CD4-positive, alpha-beta T cell treated with Interleukin-4 for 1 hour (primary cell): ENCODE measurements around the gene SULT1A1.
"Not testable (repeated sequence)": the region's sequence is repeated elsewhere in the genome, so short reads cannot be mapped to it uniquely, and the experiment has no call there.

Source experiments
- DNase-seq, 2 donors: peaks; one replicate each; pipeline ENCODE4 v3.0.0-alpha.2; 2020 to 2022

The SULT1A1 gene

DNA sequence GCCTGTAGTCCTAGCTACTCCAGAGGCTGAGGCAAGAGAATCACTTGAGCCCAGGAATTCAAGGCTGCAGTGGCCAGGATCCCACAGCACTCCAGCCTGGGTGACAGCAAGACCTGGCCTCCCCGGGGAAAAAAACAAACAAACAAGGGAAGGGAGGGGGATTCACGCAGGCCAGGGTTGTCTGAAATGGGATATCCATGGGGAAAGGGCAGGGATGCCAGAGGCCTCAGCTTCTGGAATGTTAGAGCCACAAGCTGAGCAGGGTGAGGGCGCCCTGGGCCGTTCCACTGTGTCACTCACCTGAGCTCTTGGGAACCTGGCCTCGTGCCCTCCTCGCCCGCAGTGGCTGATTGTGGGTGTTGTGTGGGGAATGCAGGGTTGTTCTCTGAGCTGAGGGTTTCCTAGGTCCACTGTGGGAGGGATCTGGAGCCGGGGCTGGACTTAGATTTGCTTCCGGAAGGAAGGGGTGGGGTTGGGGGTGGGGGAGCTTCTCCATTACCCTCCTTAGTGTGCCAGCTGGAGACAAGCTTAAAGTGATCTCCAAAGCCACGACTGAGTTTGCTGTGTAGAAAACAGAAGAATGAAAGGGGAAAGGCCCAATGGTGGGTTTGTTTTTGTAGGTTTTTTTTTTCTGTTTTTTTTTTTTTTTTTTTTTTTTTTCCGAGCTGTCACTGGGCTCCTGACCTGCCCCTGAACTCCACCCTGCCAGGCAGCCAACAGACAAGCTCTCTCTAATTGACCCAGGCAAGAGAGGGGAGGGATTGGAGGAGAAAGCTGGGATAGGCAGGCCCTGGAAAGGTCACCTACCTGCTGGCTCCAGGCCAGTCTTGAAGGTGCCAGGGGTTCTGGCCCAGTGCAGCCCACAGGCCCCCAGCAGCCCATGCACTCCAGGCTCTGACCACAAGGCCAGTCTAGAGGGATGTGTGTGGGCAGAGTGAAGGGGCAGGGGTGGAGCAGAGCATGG is at the start of gene SULT1A1:
Gene SULT1A1 (minus strand): TSS at position 414 of the 964 bp plus-strand sequence. CDS start 1,189 bp downstream, outside the sequence.
- DNase-seq = no peak

DNA sequence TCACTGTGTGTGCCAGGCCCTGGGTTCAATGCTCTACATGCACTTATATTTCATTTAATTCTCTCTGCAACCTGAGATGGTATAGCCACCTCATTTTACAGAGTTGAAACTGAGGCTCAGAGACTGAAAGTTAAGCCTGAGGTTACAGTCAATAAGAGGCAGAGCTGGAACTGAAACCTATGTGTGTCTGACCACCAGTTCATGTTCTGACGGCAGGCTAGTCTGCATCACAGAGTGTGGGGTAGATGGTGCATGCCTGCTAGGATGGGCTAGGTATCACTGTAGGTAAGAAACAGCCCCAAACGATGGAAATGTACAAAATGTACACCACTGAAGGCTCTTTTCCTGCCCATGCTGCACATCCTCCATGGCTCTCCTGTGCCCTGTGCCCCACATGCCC is 30.1 kb upstream of the SULT1A1 start:
- not testable (repeated sequence) for DNase-seq

DNA sequence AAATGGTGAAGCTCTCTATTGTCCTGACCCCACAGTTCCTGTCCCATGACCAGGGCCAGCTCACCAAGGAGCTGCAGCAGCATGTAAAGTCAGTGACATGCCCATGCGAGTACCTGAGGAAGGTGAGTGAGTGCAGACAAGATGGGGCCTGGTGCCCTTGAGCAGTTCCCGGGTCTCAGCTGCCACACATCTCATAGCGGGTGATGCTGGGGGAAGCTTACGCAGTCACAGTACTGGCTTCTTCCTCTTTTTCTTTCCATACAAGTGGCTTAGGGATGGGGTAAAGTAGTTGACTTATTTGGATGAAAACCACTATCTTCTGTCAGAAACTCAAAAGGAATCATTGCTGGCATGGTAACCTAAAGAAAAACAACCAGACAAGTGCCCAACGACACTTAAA is 28.5 kb upstream of the SULT1A1 start:
- DNase-seq = not testable (repeated sequence)

DNA sequence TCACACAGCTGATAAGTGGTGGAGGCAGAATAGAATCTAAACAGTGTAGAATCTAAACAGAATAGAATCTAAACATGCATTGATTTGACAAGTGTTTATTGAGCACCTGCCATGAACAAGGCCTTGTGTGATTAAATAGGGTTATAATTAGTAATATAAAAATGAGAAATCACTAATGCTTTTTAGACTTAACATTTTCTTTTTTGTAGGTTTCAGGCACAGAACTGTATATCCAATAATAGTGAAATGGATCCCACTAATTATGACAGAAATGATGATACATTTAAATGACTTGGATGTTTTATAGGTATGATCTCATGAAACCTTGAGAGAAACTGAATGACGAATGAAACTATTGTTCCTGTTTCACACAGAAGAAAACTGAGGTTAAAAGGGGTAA is 27.9 kb upstream of the SULT1A1 start, which contains the start of gene NPIPB8:
Gene NPIPB8 (plus strand): TSS at position 301 of the 400 bp plus-strand sequence. CDS start 296 bp downstream, outside the sequence.
- not testable (repeated sequence) for DNase-seq

DNA sequence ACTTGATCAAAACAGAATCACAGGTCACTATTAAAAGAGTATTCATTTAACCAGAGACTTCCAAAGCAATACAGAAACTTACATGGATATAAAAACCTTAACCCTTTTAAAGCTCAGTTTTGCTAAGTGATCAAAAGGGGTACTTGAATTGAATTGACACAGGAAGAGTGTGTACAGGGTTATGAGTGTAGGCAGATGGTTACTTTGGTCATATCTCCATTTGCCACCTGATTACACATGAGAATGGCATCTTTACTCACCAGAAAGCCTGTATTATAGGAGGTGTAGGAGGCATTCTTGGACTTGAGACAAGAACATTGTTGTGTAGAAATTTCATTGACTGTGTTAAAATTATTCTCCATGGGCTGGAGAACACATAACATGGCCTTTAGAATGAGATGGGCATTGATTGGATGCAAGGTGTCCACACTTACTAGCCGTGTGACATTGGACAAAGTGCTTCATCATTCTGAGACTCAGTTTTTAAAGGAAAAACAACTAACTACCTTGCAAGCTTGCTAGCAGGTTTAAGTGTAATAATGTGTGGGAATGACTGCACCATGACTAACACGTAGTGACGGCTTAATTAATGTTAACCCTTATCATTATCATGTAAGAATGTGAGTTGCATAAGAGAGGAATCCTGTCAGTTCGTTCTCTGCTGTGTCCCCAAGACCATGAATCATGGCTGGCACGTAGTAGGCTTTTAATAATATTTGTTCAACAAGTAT is 26.4 kb upstream of the SULT1A1 start:
- DNase-seq = not testable (repeated sequence)

DNA sequence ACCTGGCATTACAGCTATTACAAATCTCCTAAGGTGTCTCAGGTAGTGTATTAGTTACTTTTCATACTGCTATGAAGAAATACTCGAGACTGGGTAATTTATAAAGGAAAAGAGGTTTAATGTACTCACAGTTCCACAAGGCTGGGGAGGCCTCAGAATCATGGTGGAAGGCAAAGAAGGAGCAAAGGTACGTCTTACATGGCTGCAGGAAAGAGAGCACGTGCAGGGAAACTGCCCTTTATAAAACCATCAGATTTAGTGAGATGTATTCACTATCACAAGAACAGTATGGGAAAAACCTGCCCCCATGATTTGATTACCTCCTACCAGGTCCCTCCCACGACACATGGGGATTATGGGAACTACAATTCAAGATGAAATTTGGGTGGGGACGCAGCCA is 21.1 kb upstream of the SULT1A1 start:
- DNase-seq = not testable (repeated sequence)

DNA sequence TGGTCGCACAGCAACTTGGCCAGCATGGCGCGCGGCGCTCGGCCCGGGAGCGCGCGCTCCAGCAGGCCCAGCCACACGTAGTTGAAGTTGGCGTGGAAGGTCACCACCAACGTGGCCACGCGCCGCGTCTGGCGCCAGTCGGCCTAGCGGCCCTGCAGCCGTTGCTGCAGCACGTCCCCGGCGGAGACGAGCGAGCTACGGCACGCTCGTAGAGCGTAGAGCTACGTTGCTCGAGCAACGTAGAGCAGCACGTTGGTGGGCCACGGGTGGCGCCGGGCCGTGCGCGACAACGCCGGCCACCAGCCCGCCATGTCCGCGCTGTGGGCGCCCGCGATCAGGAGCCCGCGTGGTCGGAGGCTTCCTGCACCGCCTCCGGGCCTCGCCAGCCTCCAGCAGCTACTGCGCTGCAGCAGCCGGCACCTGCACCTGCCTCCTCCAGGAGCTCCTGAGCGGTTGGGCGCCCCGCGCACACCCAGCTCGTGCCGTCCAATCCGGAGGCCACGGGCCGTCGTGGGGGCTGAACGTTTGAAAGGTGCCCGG is 13.4 kb upstream of the SULT1A1 start:
- DNase-seq = peak; percentile 60 to 66

DNA sequence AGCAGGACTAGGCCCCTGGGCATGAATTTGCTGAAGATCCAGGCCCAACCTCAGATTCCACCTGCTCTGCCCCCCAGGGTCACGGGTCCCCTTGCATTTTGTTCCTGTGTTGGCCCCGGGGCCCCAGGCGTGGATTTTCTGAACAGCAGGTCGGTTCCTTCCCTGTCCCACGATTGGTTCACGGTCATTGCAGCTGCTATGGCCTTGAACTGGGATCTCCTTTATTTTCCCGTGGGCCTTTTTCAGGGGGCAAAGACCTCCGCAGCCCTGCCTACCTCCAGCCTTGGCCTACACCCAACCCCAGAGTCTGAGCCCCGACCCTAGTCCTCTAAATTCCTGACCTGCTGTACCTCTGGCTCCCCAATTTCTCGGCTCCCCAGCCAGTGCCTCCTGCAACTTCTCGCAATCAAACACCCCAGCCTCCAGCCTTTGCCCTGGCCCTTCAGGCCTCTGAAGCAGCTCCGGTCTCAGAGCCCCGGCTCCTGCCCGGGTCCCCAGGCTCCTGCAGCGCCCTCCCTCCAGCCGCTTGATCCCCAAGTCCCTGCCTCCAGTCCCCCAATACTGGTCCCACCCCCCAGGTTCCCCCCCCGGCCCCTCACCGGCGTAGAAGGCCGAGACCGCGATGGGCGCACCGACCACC is 12.8 kb upstream of the SULT1A1 start:
- not testable (repeated sequence) for DNase-seq

DNA sequence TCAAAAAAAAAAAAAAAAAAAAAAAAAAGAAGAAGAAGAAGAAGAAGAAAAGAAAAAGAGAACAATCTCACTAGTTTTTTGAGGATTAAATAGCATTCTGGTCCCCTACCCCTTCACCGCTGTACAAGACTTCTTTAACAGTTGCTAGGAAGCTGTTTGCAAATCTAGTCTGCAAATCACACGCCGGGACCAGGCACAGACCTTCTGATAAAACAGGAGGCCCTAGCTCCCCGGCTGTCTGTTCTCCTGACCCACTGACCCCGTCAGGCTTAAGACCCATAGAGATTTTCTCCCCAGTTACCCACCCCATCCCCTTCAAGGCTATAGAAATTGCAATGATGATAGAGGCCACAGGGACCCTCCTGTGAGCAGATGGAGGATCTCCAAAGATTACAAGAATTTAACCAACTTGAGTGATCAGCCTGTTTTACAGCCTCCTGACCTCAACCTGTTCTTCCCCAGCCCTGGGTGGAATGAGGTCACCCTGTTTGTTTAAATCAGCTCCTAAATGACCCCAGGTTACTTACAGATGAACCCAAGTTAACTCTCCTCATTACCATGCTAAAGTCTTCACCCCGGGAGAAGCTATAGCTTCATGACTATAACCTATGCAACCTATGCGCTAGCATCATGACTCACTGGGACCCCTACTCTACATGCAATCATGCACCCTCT is 11.8 kb upstream of the SULT1A1 start:
- no peak for DNase-seq

DNA sequence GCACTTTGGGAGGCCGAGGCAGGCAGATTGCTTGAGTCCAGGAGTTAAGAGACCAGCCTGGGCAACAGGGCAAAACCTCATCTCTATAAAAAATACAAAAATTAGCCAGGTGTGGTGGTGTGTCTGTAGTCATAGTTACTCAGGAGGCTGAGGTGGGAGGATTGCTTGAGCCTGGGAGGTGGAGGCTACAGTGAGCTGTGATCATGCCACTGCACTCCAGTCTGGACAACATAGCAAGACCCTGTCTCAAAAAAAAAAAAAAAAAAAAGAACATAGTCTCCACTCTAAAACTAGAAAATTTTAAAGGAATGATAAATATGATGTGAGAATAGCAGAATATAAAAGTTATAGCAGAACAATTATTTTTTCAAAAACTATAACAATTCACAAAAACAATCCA is 10.5 kb upstream of the SULT1A1 start:
- not testable (repeated sequence) for DNase-seq

DNA sequence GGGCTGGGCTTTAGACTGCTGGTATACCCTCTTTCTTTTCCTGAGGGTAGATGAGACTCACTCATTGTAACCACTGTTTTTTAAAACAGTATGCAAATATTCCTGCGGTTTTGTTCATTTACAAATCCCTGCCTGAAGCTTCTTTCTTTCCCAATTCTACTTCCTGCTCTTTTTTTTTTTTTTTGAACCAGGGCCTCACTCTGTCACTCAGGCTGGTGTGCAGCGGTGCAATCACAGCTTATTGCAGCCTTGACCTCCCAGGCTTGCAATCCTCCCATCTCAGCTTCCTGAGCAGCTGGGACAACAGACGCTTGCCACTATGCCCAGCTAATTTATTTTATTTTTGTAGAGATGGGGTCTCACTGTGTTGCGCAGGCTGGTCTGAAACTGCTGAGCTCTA is 8.0 kb upstream of the SULT1A1 start:
- DNase-seq = no peak

DNA sequence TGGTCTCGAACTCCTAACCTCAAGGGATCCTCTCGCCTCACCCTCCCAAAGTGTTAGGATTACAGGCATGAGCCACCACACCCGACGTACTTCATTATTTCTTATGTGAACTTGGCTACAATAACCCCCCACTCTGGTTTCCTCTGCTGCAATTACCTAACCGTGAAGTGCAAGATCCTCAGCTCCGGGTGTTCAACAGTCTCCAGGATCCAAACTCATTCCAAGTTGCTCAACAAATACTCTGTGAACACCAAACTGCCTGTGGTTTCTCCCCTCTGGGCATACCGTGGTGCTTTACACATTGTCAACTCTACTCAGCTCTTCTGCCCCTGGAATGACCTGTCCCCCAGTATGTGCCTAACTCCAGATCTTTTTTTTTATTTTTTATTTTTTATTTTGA is 6.8 kb upstream of the SULT1A1 start:
- DNase-seq = no peak

DNA sequence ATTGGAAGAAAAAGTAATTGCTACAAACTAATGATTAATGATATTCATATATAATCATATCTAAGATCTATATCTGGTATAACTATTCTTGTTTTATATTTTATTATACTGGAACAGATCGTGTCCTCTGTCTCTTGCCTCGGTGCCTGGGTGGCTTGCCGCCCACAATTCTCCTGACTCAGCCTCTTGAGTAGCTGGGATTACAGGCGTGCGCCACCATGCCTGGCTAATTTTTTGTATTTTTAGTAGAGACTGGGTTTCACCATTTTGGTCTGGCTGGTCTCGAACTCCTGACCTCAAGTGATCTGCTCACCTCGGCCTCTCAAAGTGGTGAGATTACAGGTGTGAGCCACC is 6.4 kb upstream of the SULT1A1 start:
- not testable (repeated sequence) for DNase-seq

DNA sequence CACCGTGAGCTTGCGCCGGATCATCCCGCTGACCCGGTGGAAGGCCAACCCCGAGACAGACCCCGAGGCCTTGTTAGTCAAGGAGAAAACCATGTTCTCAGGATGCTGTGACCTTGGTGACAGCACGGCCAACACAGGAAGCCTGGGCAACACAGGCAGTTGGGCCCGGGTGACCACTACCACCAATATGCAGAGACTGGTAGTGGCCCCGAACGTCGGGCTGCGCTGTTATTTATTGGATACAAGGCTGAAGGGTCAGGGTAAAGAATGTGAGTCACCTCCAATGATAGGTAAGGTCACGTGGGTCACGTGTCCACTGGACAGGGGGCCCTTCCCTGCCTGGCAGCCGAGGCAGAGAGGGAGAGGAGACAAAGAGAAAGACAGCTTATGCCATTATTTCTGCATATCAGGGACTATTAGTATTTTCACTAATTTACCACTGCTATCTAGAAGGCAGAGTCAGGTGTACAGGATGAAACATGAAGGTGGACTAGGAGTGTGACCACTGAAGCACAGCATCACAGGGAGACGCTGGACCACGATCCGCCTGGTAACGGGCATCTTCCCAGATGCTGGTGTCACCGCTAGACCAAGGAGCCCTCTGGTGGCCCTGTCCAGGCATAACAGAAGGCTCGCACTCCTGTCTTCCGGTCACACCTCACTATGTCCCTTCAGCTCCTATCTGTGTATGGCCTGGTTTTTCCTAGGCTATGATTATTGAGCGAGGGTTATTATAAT is 5.8 kb upstream of the SULT1A1 start:
- DNase-seq = peak; percentile 36 to 37

DNA sequence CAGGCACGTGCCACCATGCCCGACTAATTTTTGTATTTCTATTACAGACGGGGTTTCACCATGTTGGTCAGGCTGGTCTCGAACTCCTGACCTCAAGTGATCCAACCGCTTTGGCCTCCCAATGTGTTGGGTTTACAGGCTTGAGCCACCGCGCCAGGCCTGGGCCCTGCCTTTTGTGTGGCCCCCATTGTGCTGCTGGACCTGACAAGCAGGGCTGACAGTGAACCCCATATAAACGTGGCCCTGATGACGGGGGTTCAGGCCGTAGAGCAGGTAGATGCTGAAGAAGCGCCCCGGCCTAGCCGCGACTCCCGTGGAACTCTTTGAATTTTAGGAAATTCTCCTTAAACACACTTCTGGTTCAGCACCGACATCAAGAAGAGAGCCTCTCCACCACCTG is 4.7 kb upstream of the SULT1A1 start:
- DNase-seq = not testable (repeated sequence)

DNA sequence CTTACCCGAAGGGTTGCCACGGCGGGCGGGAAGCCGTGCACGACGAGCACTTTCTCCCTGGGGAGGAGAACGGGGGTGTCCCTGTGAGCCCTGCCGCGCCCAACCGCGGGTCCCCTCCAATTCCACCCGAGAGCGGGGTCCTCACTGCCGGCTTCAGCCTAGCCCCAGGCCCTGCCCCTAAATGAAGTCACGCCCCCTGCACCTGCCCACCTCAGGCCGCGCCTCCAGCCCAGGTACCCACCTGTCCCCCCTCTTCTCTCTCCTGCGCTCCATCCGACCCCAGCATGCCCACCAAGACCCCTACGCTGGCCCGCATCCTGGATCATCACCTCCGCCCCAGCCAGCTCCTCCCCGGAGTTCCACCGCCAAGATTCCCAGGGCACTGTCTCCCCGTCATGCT is 4.1 kb upstream of the SULT1A1 start:
- not testable (repeated sequence) for DNase-seq

DNA sequence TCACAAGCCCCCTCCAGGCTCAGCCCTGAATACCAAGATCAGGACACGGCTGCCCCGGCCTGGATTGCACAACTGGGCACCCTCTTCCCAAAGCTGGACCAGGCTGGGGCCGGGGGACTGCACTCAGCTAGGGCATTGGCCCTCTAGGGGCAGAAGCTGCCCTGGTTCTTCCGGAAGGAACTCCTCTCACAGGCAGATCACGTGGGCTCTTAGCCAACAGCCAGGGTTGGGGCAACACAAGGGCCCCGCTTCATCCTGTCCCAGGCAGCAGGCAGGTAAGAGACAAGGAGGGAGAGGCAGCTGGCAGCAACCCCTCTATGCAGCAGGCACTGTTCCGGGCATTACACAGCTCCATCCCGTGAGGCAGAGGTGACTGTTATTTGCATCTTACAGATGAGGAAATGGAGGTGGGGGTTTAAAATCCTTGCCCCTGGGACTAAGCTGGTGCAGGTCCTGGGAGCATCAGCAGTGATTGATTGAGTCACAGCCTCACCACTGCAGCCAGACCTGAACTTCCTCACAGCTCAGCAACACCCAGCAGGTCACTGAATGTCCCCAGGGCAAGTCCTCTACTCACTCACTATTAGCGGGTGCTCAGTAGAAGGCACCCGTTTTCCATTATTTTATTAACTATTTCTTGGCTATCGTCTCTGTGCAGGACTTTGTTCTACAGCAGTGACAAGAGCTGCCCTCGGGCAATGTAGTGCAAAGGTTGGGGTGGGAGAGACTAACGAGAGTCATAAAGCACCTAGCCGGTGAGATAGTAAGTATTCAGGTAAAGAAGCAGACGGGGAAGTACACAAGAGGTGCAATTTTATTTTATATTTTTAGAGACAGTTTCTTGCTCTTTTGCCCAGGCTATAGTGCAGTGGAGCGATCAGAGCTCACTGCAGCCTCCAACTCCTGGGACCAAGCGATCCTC is 2.8 kb upstream of the SULT1A1 start:
- not testable (repeated sequence) for DNase-seq

DNA sequence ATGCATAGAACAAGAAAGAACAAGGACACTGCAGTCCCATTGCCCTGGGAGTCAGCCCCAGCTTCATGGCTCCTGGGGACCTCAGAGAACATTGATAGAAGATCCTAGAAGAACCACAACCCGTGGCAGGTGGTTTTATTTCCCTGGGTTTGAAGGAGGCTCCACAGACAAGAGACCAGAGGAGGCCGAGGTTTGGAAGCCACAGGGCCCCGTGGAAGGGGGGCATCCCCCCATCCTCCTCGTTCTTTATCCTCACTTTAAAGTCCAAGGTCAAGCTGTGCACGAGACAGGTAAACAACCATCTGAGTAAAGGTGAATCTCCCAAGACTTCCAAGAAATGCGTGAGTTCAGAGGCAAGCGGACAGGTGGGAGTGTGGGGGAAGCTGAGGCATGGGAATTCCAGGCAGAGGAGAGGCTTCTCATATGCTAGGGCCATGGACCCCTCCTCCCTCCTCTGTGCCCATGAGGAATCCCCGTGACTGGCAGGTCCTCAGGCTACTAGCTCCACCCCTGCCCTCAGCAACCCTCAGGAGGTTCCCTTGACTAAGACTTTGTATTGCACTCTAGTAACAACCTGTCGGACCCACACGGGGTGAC is 849 bp upstream of the SULT1A1 start:
- DNase-seq = no peak

DNA sequence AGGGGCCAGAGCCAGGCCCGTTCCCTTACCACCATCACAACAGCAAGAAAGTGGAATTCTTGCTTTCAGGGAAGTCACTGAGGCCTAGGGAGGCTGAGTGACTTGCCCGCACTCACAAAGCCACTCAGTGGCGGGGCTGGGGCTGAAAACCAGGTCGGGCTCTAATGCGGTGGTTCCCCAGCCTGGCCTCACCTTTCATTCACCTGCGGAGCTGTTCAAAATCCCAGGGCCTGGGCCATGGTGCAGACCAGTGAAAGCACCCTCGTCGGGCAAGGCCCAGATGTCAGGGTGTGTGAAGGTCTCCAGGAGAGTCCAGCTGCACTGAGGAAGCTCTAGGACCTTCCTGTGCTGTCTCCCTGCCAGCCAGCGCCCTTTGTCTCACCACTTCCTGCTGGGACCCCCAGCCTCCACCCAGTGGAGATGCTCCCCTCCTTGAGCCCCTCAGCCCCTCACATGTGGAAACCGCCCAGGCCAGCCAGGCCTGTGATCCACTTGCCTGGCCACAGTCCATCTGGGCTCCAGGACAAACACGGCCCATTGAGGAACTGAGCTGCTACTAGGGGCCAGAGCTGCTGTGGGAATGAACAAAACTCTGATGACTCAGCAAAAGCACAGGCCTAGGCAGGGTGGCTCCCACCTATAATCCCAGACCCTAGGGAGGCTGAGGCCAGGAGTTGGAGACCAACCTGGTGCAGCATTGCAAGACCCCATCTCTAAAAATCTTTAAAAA is 812 bp downstream of the SULT1A1 start:
- DNase-seq = not testable (repeated sequence)
